HG03558 (cell line): ENCODE data around the gene FSIP1.

Source experiments
- ATAC-seq: cut with Tn5 transposase; IDR thresholded peaks from one replicate; pipeline ENCODE4 v1.9.1; 2021; ENCODE audit warnings: moderate number of reproducible peaks; ENCODE audit not compliant: unreplicated experiment; ENCODE audit errors: extremely low read depth

FSIP1 gene

GRCh38 chr15:39770748-39771689 is 11.6 kb downstream of the FSIP1 start:
- ATAC-seq: no peak

DNA sequence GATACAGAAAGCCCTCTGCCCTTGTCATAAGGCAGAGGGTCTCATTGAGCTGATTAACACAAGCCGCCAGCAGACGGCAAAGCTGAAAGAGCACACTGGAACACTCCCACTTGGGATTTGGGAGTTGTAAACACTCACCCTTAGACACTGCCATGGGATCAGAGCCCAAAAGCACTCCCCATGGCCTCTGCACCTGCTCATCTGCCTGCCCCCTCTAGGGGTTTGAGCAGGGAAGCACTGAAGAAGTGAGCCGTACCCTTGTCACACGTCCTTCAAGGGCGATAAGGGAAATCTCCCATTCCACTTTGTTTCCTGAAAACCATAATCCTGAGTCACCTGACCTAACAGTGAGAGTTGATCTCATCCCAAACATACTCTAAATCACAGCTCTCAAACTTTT is 14.7 kb downstream of the FSIP1 start:
- ATAC-seq: no peak

GRCh38 chr15:39761006-39761405 is 21.6 kb downstream of the FSIP1 start:
- no peak for ATAC-seq

DNA sequence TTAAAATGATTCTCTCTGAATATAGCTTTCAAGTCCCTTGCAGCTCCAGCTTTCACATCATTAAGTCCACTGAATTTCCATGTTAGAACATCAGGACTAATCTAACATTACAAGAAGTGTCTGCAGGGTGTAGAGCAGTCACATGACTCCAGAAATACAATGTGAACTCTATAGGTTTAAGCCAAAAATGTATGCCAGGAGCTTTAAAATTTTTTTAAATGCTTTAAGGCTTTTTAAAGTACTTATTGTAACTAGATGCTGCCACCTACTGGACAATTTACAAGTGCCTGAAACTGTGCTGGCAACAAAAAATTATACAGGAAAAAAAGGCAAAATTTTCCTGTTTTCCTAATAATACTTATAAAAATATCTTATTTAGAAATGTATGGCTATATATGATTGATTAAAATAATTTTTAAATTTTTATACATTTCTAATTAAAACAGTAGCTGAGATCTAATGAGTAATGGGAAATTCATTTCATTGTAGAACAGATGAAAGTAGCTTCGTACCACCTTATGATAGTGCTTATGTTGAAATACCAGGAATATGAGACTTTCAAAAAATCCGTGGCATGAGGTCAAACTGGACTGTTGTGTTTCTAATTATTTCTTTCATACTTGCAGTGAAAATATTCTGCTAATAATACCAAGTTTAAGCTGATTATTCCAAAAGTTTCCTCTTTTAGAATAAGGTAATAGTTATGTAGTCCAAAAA is 25.7 kb downstream of the FSIP1 start:
- no peak for ATAC-seq

DNA sequence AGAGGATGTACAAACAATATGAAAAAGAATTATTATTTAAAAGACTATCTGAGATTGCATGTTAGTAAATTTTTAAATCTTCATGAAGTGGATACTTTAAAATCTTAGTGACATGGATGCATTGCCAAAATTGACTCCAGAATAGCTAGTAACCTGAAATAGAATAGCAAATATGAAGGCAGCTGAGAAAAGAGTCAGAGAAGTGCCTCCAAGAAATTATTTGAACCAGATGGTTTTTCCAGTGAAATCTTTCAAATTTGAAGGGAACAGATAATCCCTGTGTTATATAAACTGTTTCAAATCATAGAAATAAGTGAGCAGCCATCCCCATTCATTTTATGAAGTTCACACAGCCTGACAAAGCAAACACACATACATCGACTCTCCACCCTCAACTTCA is 29.6 kb downstream of the FSIP1 start:
- ATAC-seq: no peak

- ATAC-seq: no peak
Observed at GRCh38 chr15:39752246-39752645, 30.4 kb downstream of the FSIP1 start.

DNA sequence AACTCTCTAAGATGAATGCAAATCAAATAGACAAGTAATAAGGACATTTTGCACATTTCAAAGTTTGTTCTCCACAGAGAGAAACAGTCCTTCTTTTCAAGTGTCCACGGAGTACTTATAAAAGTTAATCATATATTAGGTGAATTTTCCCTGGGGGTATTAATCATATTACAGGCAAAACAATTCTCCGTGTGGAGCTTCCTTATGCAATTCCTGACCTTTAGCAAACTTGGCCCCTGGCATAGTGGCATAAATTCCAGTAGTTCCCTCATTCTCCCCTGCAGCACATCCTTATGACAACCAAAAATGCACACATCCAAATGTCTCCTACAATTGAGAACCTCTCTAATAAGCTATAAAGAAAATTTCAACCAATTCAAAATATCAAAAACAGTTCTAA is 34.4 kb downstream of the FSIP1 start:
- ATAC-seq: no peak

DNA sequence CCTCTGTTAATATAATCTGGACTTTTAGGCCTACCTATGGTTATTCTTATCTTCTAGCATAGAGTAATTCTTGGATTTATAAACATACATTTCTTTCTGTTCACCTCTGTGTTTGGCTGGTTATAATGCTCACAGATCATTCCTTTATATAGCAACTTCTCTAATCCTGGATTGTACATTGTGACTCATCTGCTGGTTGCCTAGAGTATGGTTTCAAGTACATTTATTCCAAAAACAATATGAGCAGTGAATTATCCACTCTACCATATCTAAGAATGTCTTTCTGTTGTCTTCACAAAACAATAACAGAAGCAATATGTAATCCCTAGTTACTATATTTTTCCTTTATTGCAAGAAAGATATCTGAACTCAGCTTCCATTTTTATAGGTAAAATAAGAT is 35.3 kb downstream of the FSIP1 start:
- ATAC-seq: no peak

DNA sequence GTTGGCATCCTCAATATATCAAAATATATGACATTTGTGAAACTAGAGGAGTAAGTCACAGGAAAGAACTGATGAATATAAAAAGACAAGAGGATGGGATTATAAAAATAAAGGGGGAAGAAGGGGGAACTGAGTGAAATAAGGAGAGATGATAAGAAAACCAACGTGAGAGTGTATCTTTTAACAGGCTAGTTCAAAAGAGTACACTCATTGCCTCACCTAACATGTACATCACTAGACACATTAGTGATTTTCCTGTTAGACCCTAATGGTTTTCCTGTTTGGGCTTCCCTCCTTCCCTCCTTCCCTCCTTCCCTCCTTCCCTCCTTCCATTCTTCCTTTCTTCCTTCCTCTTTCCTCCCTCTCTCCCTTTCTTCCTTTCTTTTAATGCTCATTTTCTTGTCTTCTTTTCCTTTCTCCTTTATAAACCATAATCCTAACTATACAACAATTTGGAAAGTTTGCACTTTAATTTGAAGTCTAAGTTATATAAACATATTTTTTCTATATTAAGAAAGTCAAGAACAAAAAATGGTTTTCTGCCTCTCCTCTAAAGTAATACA is 35.8 kb downstream of the FSIP1 start:
- no peak for ATAC-seq

DNA sequence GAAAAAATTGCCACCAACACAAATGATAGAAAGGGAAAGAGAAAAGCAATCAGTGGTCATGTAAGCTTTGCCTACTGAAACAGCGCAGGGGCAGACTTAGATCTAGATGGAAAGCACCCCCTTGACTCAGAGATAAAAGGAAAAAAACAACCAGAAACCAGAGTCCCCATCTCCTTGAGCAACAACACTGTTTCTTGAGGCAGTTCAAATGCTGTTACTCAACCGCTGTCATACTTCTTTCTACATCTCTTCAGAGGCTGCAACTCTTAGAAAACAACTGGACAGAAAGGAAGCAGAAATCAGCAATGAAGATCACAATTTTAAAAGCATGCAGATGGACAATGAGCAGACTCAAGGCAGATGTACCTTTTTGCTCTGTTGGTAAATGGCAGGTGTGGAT is 36.5 kb downstream of the FSIP1 start:
- no peak for ATAC-seq

- ATAC-seq: no peak
Observed at GRCh38 chr15:39745415-39745814, 37.2 kb downstream of the FSIP1 start.

- ATAC-seq: no peak
Observed at GRCh38 chr15:39744334-39745103, 38.1 kb downstream of the FSIP1 start.

GRCh38 chr15:39743611-39744010 is 39.0 kb downstream of the FSIP1 start:
- no peak for ATAC-seq

- no peak for ATAC-seq
Observed at GRCh38 chr15:39741258-39741657, 41.4 kb downstream of the FSIP1 start.

- no peak for ATAC-seq
Observed at GRCh38 chr15:39738998-39739397, 43.6 kb downstream of the FSIP1 start.

DNA sequence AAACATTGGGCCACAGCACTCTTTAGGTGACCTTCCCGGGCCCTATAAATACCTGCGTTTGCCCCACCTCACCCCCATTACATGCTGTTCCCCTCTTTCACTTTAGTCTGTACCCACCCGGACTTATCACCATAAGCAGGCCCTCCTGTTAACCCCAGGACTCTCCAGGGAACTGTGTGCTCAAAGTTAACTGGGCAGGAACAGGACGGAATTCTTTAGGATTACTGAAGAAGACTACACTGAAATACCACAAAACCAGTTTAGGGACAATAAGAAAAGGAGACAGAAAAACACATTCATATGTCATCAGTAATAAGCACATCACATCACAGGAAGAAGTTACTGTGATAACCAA is 45.5 kb downstream of the FSIP1 start:
- ATAC-seq: no peak

- no peak for ATAC-seq
Observed at GRCh38 chr15:39736412-39737195, 46.0 kb downstream of the FSIP1 start.

GRCh38 chr15:39735120-39735717 is 47.4 kb downstream of the FSIP1 start:
- ATAC-seq: no peak

- no peak for ATAC-seq
Observed at GRCh38 chr15:39731266-39731665, 51.4 kb downstream of the FSIP1 start.
